Glutamatergic neuron (in vitro differentiated cells): ENCODE results near the gene FHIT. TPM values are rescaled to one million over a fixed set of nuclear protein-coding genes. Genes with fewer than 3 reads are reported as not detected.

Source experiments
- DNase-seq: peaks from one replicate; pipeline ENCODE4 v3.0.0; 2022
- H3K27ac Mint-ChIP-seq: one replicate; pipeline ENCODE4 v1.8.0; 2020; ENCODE audit warnings: mild to moderate bottlenecking, mixed read lengths, inconsistent platforms; ENCODE audit not compliant: unreplicated experiment
- H3K27me3 Mint-ChIP-seq: one replicate; pipeline ENCODE4 v1.8.0; 2020; ENCODE audit warnings: mild to moderate bottlenecking, moderate library complexity, mixed read lengths, inconsistent platforms; ENCODE audit not compliant: unreplicated experiment
- H3K36me3 Mint-ChIP-seq: one replicate; pipeline ENCODE4 v1.8.0; 2020; ENCODE audit warnings: mild to moderate bottlenecking, mixed read lengths, inconsistent platforms; ENCODE audit not compliant: unreplicated experiment
- H3K4me1 Mint-ChIP-seq: one replicate; pipeline ENCODE4 v1.8.0; 2020; ENCODE audit warnings: mild to moderate bottlenecking, low read depth, mixed read lengths, inconsistent platforms; ENCODE audit not compliant: unreplicated experiment
- H3K4me3 Mint-ChIP-seq: one replicate; pipeline ENCODE4 v1.8.0; 2020; ENCODE audit warnings: mild to moderate bottlenecking, mixed read lengths, inconsistent platforms; ENCODE audit not compliant: unreplicated experiment
- H3K9me3 Mint-ChIP-seq: one replicate; pipeline ENCODE4 v1.8.0; 2020; ENCODE audit warnings: mild to moderate bottlenecking, moderate library complexity, mixed read lengths, inconsistent platforms; ENCODE audit not compliant: unreplicated experiment
- CTCF ChIP-seq: fragments of 200-600 bp; sonication (generic); IDR thresholded peaks from one replicate; pipeline ENCODE4 v1.5.0; 2021; ENCODE audit not compliant: partially characterized antibody, unreplicated experiment
- total RNA-seq: library from RNA; stranded (reverse); fragmentation: NEBNext Ultra II Directional; extraction: Animal tissue kit (Norgen Biotek cat#: 25700); gene quantifications from one replicate; pipeline ENCODE4 v1.2.1, GENCODE V29; 2021; ENCODE audit not compliant: unreplicated experiment

The FHIT gene
- total RNA-seq, 1 donor from 2014 or later = 15.2 TPM

GRCh38 chr3:60147249-60147950 is 1103.9 kb downstream of the FHIT start:
- peak; percentile 19 for DNase-seq
- H3K27ac Mint-ChIP-seq = peak overlapping the region; percentile 77
- TF ChIP-seq CTCF = no peak
- H3K4me3 Mint-ChIP-seq = peak overlapping the region; percentile 34
- peaks cover 2% of the 10 kb centered on the region for H3K9me3 Mint-ChIP-seq
- H3K27me3 Mint-ChIP-seq = peaks cover 4% of the 10 kb centered on the region
- H3K36me3 Mint-ChIP-seq = no peaks in the 10 kb centered on the region
- H3K4me1 Mint-ChIP-seq = peaks cover 11% of the 10 kb centered on the region

- DNase-seq = no peak
- TF ChIP-seq CTCF = no peak
- no peak overlapping the region for H3K27ac Mint-ChIP-seq
- H3K27me3 Mint-ChIP-seq = peaks cover 4% of the 10 kb centered on the region
- H3K36me3 Mint-ChIP-seq = no peaks in the 10 kb centered on the region
- peaks cover 11% of the 10 kb centered on the region for H3K4me1 Mint-ChIP-seq
- H3K4me3 Mint-ChIP-seq = no peak overlapping the region
- peaks cover 2% of the 10 kb centered on the region for H3K9me3 Mint-ChIP-seq
These were observed 1105.1 kb downstream of the FHIT start for GRCh38 chr3:60146121-60146520.

GRCh38 chr3:60144071-60144470 is 1107.2 kb downstream of the FHIT start:
- H3K36me3 Mint-ChIP-seq = no peaks in the 10 kb centered on the region
- H3K9me3 Mint-ChIP-seq = peaks cover 2% of the 10 kb centered on the region
- H3K27me3 Mint-ChIP-seq = peaks cover 4% of the 10 kb centered on the region
- no peak for DNase-seq
- peaks cover 11% of the 10 kb centered on the region for H3K4me1 Mint-ChIP-seq
- no peak for TF ChIP-seq CTCF
- no peak overlapping the region for H3K27ac Mint-ChIP-seq
- no peak overlapping the region for H3K4me3 Mint-ChIP-seq

GRCh38 chr3:60142009-60142408 is 1109.2 kb downstream of the FHIT start:
- Mint-ChIP-seq H3K27me3 (no peaks in the 10 kb centered on the region), H3K36me3 (no peaks in the 10 kb centered on the region), H3K27ac (no peak overlapping the region), H3K4me1 (no peaks in the 10 kb centered on the region), H3K4me3 (no peak overlapping the region), H3K9me3 (no peaks in the 10 kb centered on the region)
- no peak for TF ChIP-seq CTCF
- no peak for DNase-seq

GRCh38 chr3:60140160-60140559 is 1111.1 kb downstream of the FHIT start:
- no peak for DNase-seq
- H3K4me1 Mint-ChIP-seq = no peaks in the 10 kb centered on the region
- H3K27me3 Mint-ChIP-seq = no peaks in the 10 kb centered on the region
- H3K4me3 Mint-ChIP-seq = no peak overlapping the region
- H3K27ac Mint-ChIP-seq = no peak overlapping the region
- no peaks in the 10 kb centered on the region for H3K9me3 Mint-ChIP-seq
- no peak for TF ChIP-seq CTCF
- H3K36me3 Mint-ChIP-seq = no peaks in the 10 kb centered on the region
